ENCODE results near the gene SUMF2.
"Not testable (repeated sequence)": the region's sequence is repeated elsewhere in the genome, so short reads cannot be mapped to it uniquely, and the experiment has no call there.

DNA sequence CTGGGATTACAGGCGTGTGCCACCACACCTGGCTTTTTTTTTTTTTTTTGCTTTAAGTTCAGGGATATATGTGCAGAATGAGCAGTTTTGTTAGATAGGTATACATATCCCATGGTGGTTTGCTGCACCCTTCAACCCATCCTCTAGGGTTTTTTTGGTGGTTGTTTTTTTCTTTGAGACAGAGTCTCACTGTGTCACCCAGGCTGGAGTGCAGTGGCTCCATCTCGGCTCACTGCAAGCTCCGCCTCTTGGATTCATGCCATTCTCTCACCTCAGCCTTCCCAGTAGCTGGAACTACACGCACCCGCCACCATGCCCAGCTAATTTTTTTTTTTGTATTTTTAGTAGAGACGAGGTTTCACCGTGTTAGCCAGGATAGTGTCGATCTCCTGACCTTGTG, 15.3 kb upstream of the SUMF2 start:
- TF ChIP-seq EP300, POLR2A (IDR thresholded peaks at IDR 0.05): not testable (repeated sequence)
- TF ChIP-seq, protein P1, sequence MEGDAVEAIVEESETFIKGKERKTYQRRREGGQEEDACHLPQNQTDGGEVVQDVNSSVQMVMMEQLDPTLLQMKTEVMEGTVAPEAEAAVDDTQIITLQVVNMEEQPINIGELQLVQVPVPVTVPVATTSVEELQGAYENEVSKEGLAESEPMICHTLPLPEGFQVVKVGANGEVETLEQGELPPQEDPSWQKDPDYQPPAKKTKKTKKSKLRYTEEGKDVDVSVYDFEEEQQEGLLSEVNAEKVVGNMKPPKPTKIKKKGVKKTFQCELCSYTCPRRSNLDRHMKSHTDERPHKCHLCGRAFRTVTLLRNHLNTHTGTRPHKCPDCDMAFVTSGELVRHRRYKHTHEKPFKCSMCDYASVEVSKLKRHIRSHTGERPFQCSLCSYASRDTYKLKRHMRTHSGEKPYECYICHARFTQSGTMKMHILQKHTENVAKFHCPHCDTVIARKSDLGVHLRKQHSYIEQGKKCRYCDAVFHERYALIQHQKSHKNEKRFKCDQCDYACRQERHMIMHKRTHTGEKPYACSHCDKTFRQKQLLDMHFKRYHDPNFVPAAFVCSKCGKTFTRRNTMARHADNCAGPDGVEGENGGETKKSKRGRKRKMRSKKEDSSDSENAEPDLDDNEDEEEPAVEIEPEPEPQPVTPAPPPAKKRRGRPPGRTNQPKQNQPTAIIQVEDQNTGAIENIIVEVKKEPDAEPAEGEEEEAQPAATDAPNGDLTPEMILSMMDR (IDR thresholded peaks at IDR 0.05) = not testable (repeated sequence)

Measured in suprapubic skin (tissue), 3 donors.